GM21423 (cell line): ENCODE results near the gene PCDH17.

Experiments
- ATAC-seq: cut with Tn5 transposase; IDR thresholded peaks from one replicate; pipeline ENCODE4 v1.9.1; 2021; ENCODE audit warnings: mild to moderate bottlenecking, moderate library complexity; ENCODE audit not compliant: unreplicated experiment

Gene PCDH17

GRCh38 chr13:57633950-57634838, 2.6 kb downstream of the PCDH17 start:
- no peak for ATAC-seq

- ATAC-seq = no peak
Measured at GRCh38 chr13:57634839-57635165, 3.3 kb downstream of the PCDH17 start.

- ATAC-seq = no peak
Measured at GRCh38 chr13:57635541-57636085, 4.1 kb downstream of the PCDH17 start.

GRCh38 chr13:57636816-57637215, 5.3 kb downstream of the PCDH17 start:
- ATAC-seq = no peak

- ATAC-seq = no peak
Measured at GRCh38 chr13:57637515-57637914, 6.0 kb downstream of the PCDH17 start.

- no peak for ATAC-seq
Measured at GRCh38 chr13:57638186-57638890, 6.8 kb downstream of the PCDH17 start.

GRCh38 chr13:57640607-57641006, 9.1 kb downstream of the PCDH17 start:
- no peak for ATAC-seq

- ATAC-seq = no peak
Measured at GRCh38 chr13:57641051-57641450, 9.5 kb downstream of the PCDH17 start.

GRCh38 chr13:57644106-57644505, 12.6 kb downstream of the PCDH17 start:
- no peak for ATAC-seq

GRCh38 chr13:57653229-57653989, 21.9 kb downstream of the PCDH17 start:
- no peak for ATAC-seq

GRCh38 chr13:57665481-57665880, 33.9 kb downstream of the PCDH17 start:
- ATAC-seq = no peak

- ATAC-seq = no peak
Measured at GRCh38 chr13:57666131-57666953, 34.8 kb downstream of the PCDH17 start.

GRCh38 chr13:57672168-57672567, 40.6 kb downstream of the PCDH17 start:
- no peak for ATAC-seq

- ATAC-seq = no peak
Measured at GRCh38 chr13:57673197-57673596, 41.7 kb downstream of the PCDH17 start.

- ATAC-seq = no peak
Measured at GRCh38 chr13:57675526-57675925, 44.0 kb downstream of the PCDH17 start.

GRCh38 chr13:57680609-57681008, 49.1 kb downstream of the PCDH17 start:
- no peak for ATAC-seq

GRCh38 chr13:57682128-57682716, 50.7 kb downstream of the PCDH17 start:
- ATAC-seq = no peak

GRCh38 chr13:57698851-57699250, 67.3 kb downstream of the PCDH17 start:
- no peak for ATAC-seq

GRCh38 chr13:57704031-57704430, 72.5 kb downstream of the PCDH17 start:
- ATAC-seq = no peak

GRCh38 chr13:57716295-57716694, 84.8 kb downstream of the PCDH17 start:
- ATAC-seq = no peak
